Calu3 (cell line): Measurements from ENCODE around the gene NPM1. TPM values are rescaled to one million over a fixed set of nuclear protein-coding genes. Genes with fewer than 3 reads are reported as not detected.
A peak's percentile ranks its signal among the peaks of the same experiment; 100 is the strongest.

Experiments
- BruUV-seq: library from RNA; stranded (reverse); fragments of 400-500 nt; replicated peaks from 2 replicates; lab custom pipeline; 2021; lab: Mats Ljungman, UMichigan
- CTCF ChIA-PET: fragments of 300-600 bp; sonication (Branson Sonifier 250); formaldehyde crosslinking; loops from one replicate; lab custom pipeline; 2022; ENCODE audit warnings: antibody characterized with exemption; lab: Charles Lee
- DNase-seq: peaks from one replicate; pipeline ENCODE4 v3.0.0; 2022
- H3K27ac Mint-ChIP-seq: one replicate; pipeline ENCODE4 v1.8.0; 2022; ENCODE audit warnings: mixed read lengths; ENCODE audit not compliant: unreplicated experiment
- H3K27me3 Mint-ChIP-seq: one replicate; pipeline ENCODE4 v1.8.0; 2022; ENCODE audit warnings: mixed read lengths; ENCODE audit not compliant: unreplicated experiment
- H3K36me3 Mint-ChIP-seq: one replicate; pipeline ENCODE4 v1.8.0; 2022; ENCODE audit warnings: mild to moderate bottlenecking, moderate library complexity, mixed read lengths; ENCODE audit not compliant: insufficient read depth, unreplicated experiment
- H3K4me1 Mint-ChIP-seq: one replicate; pipeline ENCODE4 v1.8.0; 2022; ENCODE audit warnings: mild to moderate bottlenecking, low read depth, mixed read lengths; ENCODE audit not compliant: unreplicated experiment
- H3K4me3 Mint-ChIP-seq: one replicate; pipeline ENCODE4 v1.8.0; 2022; ENCODE audit warnings: mild to moderate bottlenecking, low read depth, moderate library complexity, mixed read lengths; ENCODE audit not compliant: unreplicated experiment
- H3K9me3 Mint-ChIP-seq: one replicate; pipeline ENCODE4 v1.8.0; 2022; ENCODE audit warnings: low read depth, mixed read lengths; ENCODE audit not compliant: unreplicated experiment
- intact Hi-C: fragments of 100-400 bp; cut with micrococcal nuclease; formaldehyde crosslinking; loops from one replicate; pipeline ENCODE4 v1.10.0; 2022; ENCODE audit not compliant: unreplicated experiment
- total RNA-seq: library from RNA; stranded (reverse); gene quantifications from 2 replicates; pipeline ENCODE4 v1.2.3, GENCODE V29; 2022
- TF ChIP-seq, protein P1 (sequence below): fragments of 200-600 bp; IDR thresholded peaks from one replicate; pipeline ENCODE4 v1.8.0; 2022; ENCODE audit warnings: antibody characterized with exemption; ENCODE audit not compliant: unreplicated experiment

NPM1 gene
- total RNA-seq, 1 experiment from 2014 or later, result 1,863 TPM

DNA sequence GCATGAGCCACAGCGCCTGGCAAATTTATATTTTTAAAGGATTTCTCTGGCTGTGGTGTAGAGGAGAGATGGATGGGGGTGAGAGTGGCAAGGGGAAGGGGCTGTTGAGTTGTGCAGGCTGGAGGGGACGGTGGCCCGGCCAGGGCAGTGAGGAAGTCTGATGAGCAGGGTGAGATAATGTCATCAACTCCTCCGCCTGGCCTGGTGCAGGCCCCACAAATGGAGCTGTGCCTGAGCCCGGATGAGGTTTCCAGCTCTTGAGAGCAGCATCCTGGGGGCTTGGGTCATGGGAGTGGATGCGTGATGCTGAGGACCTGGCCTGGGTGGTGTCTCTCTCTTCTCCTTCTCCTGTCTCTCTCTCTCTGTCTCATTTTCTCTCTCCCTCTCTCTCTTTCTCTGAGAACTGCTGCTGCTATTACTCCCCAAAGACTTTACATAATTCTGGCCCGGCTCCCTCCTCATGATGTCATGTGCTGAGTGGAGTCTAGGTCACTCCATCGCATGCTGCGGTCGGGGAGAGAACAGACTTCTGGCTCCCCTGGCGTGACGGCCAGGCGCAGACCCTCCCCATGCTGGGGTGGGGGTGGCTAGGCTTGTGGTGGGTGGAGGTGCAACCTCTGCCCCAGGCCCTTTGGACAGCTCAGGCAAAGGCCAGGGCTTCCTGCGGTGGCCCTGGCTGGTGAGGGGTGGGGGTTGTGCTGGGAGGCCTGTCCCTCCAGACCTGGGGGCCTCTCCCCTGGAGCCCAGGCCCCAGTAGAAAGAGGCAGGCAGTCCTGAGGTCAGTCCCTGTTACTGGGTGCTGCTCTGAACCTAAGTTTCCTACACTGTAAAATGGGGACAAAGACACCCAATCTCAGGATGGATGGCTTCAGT, 58.2 kb downstream of the NPM1 start:
- Mint-ChIP-seq H3K27ac (no peak overlapping the region), H3K4me1 (no peaks in the 10 kb centered on the region), H3K4me3 (no peak overlapping the region), H3K9me3 (no peaks in the 10 kb centered on the region), H3K27me3 (peaks cover 44% of the 10 kb centered on the region), H3K36me3 (no peaks in the 10 kb centered on the region)
- CTCF ChIA-PET, result no interaction called here
- BruUV-seq, result no TSS peak
- intact Hi-C loops, result no loop called here
- DNase-seq, result no peak
- TF ChIP-seq, protein P1, sequence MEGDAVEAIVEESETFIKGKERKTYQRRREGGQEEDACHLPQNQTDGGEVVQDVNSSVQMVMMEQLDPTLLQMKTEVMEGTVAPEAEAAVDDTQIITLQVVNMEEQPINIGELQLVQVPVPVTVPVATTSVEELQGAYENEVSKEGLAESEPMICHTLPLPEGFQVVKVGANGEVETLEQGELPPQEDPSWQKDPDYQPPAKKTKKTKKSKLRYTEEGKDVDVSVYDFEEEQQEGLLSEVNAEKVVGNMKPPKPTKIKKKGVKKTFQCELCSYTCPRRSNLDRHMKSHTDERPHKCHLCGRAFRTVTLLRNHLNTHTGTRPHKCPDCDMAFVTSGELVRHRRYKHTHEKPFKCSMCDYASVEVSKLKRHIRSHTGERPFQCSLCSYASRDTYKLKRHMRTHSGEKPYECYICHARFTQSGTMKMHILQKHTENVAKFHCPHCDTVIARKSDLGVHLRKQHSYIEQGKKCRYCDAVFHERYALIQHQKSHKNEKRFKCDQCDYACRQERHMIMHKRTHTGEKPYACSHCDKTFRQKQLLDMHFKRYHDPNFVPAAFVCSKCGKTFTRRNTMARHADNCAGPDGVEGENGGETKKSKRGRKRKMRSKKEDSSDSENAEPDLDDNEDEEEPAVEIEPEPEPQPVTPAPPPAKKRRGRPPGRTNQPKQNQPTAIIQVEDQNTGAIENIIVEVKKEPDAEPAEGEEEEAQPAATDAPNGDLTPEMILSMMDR, result no peak

DNA sequence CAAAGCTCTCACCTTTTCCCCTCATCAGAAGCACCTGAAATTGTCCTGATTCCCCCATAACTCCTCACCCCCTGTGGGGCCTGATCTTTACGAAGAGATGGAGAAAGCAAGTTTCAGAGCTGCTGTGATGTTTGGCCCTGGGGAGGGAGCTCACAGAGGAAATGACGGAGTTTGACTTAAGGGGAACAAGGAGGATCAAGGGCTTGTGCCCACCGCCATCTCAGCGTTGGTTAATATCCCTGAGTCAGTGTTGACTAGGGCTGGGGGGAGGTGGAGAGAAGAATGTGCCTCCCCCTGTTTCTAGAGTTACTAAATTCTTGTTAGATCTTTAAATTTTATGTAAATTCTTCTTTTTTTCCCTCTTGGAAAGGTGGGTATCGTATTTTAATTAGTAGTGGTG, 59.6 kb downstream of the NPM1 start:
- BruUV-seq, result no TSS peak
- CTCF ChIA-PET, result no interaction called here
- H3K4me1 Mint-ChIP-seq, result no peaks in the 10 kb centered on the region
- peaks cover 35% of the 10 kb centered on the region for H3K27me3 Mint-ChIP-seq
- H3K9me3 Mint-ChIP-seq, result no peaks in the 10 kb centered on the region
- H3K27ac Mint-ChIP-seq, result no peak overlapping the region
- peaks cover 7% of the 10 kb centered on the region for H3K36me3 Mint-ChIP-seq
- TF ChIP-seq, protein P1, result no peak
- no peak for DNase-seq
- intact Hi-C loops, result no loop called here
- no peak overlapping the region for H3K4me3 Mint-ChIP-seq

DNA sequence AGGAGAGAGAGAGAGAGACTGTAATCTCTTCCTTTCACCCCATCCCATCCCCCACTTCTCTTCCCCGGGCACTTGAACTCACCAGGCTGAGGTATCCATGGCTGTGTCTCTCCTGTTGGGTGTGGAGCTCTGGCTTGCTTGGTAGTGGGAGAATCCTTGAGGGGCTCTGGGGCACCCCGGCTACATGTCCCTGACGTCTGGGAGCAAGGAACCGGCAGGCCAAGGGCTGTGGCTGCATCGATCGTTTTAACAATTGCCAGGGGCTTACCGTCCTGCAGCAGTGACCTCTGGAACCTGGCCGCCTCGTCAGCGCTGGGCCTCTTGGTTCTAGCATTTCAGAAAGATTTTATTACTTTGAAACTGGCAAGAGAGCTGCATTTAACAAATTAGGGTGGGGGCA, 61.8 kb downstream of the NPM1 start:
- peaks cover 7% of the 10 kb centered on the region for H3K36me3 Mint-ChIP-seq
- no peak overlapping the region for H3K27ac Mint-ChIP-seq
- H3K27me3 Mint-ChIP-seq, result peaks cover 54% of the 10 kb centered on the region
- no peak overlapping the region for H3K4me3 Mint-ChIP-seq
- intact Hi-C loops, result no loop called here
- CTCF ChIA-PET, result interaction anchor here (0.7 kb wide), 3 partner anchors 12 to 512 kb away, joined by 4 to 5 read pairs (median 4); no protein-coding TSS in a partner anchor
- TF ChIP-seq, protein P1, result no peak
- no TSS peak for BruUV-seq
- DNase-seq, result no peak
- no peaks in the 10 kb centered on the region for H3K9me3 Mint-ChIP-seq
- H3K4me1 Mint-ChIP-seq, result no peaks in the 10 kb centered on the region

DNA sequence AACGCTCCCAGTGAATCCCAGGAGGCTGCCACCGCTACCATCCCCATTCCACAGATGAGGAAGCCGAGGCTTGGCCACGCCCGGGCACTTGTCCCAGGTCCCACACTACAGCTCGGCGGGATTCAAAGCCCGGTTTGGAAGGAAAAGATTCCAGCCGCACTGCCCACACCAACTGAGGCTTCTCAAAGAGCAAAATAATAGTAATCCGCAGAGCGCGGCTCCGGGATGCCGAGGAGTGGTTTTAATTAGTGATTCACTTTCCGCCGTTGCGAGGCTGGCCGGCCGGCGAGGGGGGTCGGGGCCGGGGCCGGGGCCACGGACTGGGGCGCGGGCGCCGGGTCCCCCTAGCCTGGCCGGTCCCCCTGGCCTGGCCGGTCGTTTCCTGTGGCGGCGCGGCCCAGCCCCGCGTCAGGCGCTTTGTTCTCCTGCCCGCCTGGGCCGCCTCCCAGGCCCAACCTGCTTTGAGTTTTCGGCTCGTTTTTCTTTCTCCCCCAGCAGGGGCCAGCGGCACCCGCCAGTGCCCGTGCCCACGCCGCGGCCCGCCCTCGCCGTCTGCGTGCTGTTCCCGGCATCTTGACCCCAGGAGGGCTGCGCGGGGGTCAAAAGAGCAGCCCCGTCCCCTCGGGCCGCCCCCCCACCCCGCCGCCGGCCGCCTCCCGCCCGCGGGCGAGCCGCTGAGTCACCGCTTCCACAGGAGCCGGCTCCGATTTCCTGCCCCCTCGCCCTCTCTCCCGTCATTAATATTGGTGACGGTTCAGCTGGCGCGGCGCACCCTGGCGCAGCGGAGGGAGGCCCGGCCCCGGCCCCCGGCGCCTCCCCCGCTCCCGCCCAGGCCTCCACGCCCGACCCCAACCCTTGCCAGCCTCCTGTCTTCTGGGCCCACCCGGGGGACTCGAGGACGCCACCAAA, 63.0 kb downstream of the NPM1 start:
- peak overlapping the region; percentile 70 for H3K27ac Mint-ChIP-seq
- BruUV-seq, result no TSS peak
- peaks cover 66% of the 10 kb centered on the region for H3K27me3 Mint-ChIP-seq
- DNase-seq, result peak; percentile 69
- H3K4me1 Mint-ChIP-seq, result no peaks in the 10 kb centered on the region
- H3K9me3 Mint-ChIP-seq, result no peaks in the 10 kb centered on the region
- TF ChIP-seq, protein P1, result no peak
- CTCF ChIA-PET, result no interaction called here
- H3K36me3 Mint-ChIP-seq, result peaks cover 7% of the 10 kb centered on the region
- intact Hi-C loops, result no loop called here
- peak overlapping the region; percentile 61 for H3K4me3 Mint-ChIP-seq
